IMR-90 (cell line): Measurements from ENCODE around the gene EFCC1. TPM values are rescaled to one million over a fixed set of nuclear protein-coding genes. Genes with fewer than 3 reads are reported as not detected.

Source experiments
- ATAC-seq: fragments of 200-7000 bp; cut with Tn5 transposase; 2 replicates; pipeline ENCODE4 v1.9.1; 2020; ENCODE audit warnings: low read depth, mild to moderate bottlenecking, moderate library complexity
- BruUV-seq: library from RNA; stranded (reverse); fragments of 400-500 nt; replicated peaks from 2 replicates; lab custom pipeline; 2021; lab: Mats Ljungman, UMichigan
- CTCF ChIA-PET: fragments of 300-600 bp; formaldehyde crosslinking; extraction: SDS; loops from one replicate; lab custom pipeline; 2021; ENCODE audit warnings: antibody characterized with exemption; lab: Yijun Ruan, JAX
- POLR2A ChIA-PET: fragments of 300-600 bp; sonication (Branson Sonifier 250); formaldehyde crosslinking; loops from one replicate; lab custom pipeline; 2022; ENCODE audit warnings: antibody characterized with exemption; ENCODE audit not compliant: unreplicated experiment; lab: Charles Lee
- DNase-seq: peaks from one replicate; pipeline ENCODE4 v3.0.0; 2013
- H2AFZ ChIP-seq: replicated peaks from 2 replicates; pipeline ENCODE3; 2013; ENCODE audit warnings: low read length, mild to moderate bottlenecking; ENCODE audit not compliant: poor library complexity
- H2AK5ac ChIP-seq: 2 replicates; pipeline ENCODE4 v1.6.1; 2013; ENCODE audit warnings: low read depth, low read length, inconsistent platforms
- H2AK9ac ChIP-seq: replicated peaks from 2 replicates; pipeline ENCODE3; 2013; ENCODE audit warnings: mild to moderate bottlenecking, low read depth, low read length, moderate library complexity; ENCODE audit not compliant: poor library complexity
- H2BK120ac ChIP-seq: 2 replicates; pipeline ENCODE4 v1.6.1; 2013; ENCODE audit warnings: low read depth, low read length, inconsistent platforms
- H2BK15ac ChIP-seq: 3 replicates; pipeline ENCODE4 v1.6.1; 2013; ENCODE audit warnings: low read depth, low read length, inconsistent platforms
- H2BK20ac ChIP-seq: 2 replicates; pipeline ENCODE4 v1.6.1; 2013; ENCODE audit warnings: low read depth, mild to moderate bottlenecking, inconsistent platforms, low read length, moderate library complexity
- H2BK5ac ChIP-seq: 2 replicates; pipeline ENCODE4 v1.6.1; 2013; ENCODE audit warnings: mild to moderate bottlenecking, low read depth, low read length, inconsistent platforms; ENCODE audit not compliant: poor library complexity, severe bottlenecking
- H3K14ac ChIP-seq: replicated peaks from 2 replicates; pipeline ENCODE4 v1.6.1; 2013; ENCODE audit warnings: low read depth, low read length, inconsistent platforms
- H3K18ac ChIP-seq: 2 replicates; pipeline ENCODE4 v1.6.1; 2013; ENCODE audit warnings: low read depth, low read length, control low read depth
- H3K23ac ChIP-seq: 2 replicates; pipeline ENCODE4 v1.6.1; 2013; ENCODE audit warnings: low read depth, low read length, inconsistent platforms
- H3K27ac ChIP-seq: 2 replicates; pipeline ENCODE4 v1.5.1; 2013; ENCODE audit warnings: mild to moderate bottlenecking, control low read depth, low read length; ENCODE audit not compliant: insufficient read depth
- H3K27me3 ChIP-seq: 2 replicates; pipeline ENCODE4 v1.6.1; 2013; ENCODE audit warnings: low read length; ENCODE audit not compliant: control insufficient read depth, insufficient read depth
- H3K36me3 ChIP-seq: 2 replicates; pipeline ENCODE4 v1.6.1; 2013; ENCODE audit warnings: low read length, mixed read lengths; ENCODE audit not compliant: control insufficient read depth, insufficient read depth
- H3K4ac ChIP-seq: 2 replicates; pipeline ENCODE4 v1.6.1; 2013; ENCODE audit warnings: low read depth, low read length, inconsistent platforms
- H3K4me1 ChIP-seq: 2 replicates; pipeline ENCODE4 v1.6.1; 2013; ENCODE audit warnings: low read length, mixed read lengths; ENCODE audit not compliant: control insufficient read depth, insufficient read depth
- H3K4me2 ChIP-seq: 2 replicates; pipeline ENCODE4 v1.6.1; 2013; ENCODE audit warnings: low read depth, mild to moderate bottlenecking, control low read depth, low read length, moderate library complexity
- H3K4me3 ChIP-seq: 2 replicates; pipeline ENCODE4 v1.5.1; 2013; ENCODE audit warnings: low read depth, mild to moderate bottlenecking, control low read depth, low read length, moderate library complexity; ENCODE audit not compliant: insufficient read depth
- H3K56ac ChIP-seq: 2 replicates; pipeline ENCODE4 v1.6.1; 2013; ENCODE audit warnings: low read length, inconsistent platforms; ENCODE audit not compliant: insufficient read depth; ENCODE audit errors: extremely low read depth
- H3K79me1 ChIP-seq, 2 experiments: 2 replicates each; pipeline ENCODE4 v1.6.1; 2013; ENCODE audit warnings: low read length in 2 of 2, inconsistent platforms in 1 of 2, low read depth in 1 of 2
- H3K9ac ChIP-seq: 2 replicates; pipeline ENCODE4 v1.6.1; 2013; ENCODE audit warnings: low read depth, low read length, control low read depth
- H3K9me1 ChIP-seq: 2 replicates; pipeline ENCODE4 v1.6.1; 2013; ENCODE audit warnings: low read length, inconsistent platforms; ENCODE audit not compliant: insufficient read depth
- H3K9me3 ChIP-seq: 2 replicates; pipeline ENCODE4 v1.6.1; 2013; ENCODE audit warnings: low read length; ENCODE audit not compliant: control insufficient read depth, insufficient read depth
- H4K20me1 ChIP-seq: 2 replicates; pipeline ENCODE4 v1.6.1; 2013; ENCODE audit warnings: low read length, inconsistent platforms; ENCODE audit not compliant: insufficient read depth
- H4K5ac ChIP-seq: 2 replicates; pipeline ENCODE4 v1.6.1; 2013; ENCODE audit warnings: mild to moderate bottlenecking, low read depth, low read length, control low read depth
- H4K8ac ChIP-seq, 2 experiments: 2 replicates each; pipeline ENCODE4 v1.6.1; 2013; ENCODE audit warnings: low read depth in 2 of 2, low read length in 2 of 2, control low read depth in 1 of 2, inconsistent platforms in 1 of 2
- H4K91ac ChIP-seq: 2 replicates; pipeline ENCODE4 v1.6.1; 2013; ENCODE audit warnings: low read depth, low read length, inconsistent platforms; ENCODE audit not compliant: insufficient read depth
- BHLHE40 ChIP-seq: fragments of 150-350 bp; IDR thresholded peaks from 2 replicates; pipeline ENCODE4 v1.6.1; 2016; ENCODE audit warnings: mild to moderate bottlenecking, low read depth, low read length
- CEBPB ChIP-seq: IDR thresholded peaks from 2 replicates; pipeline ENCODE4 v1.6.1; 2012; ENCODE audit warnings: low read depth, low read length, improper control_type of control experiment
- CHD1 ChIP-seq: IDR thresholded peaks from 2 replicates; pipeline ENCODE4 v1.6.1; 2012; ENCODE audit warnings: low read depth, low read length, improper control_type of control experiment
- CTCF ChIP-seq: conservative IDR thresholded peaks from 2 replicates; pipeline ENCODE4 v1.5.1; 2012; ENCODE audit warnings: mild to moderate bottlenecking, low read depth, low read length, improper control_type of control experiment
- ELK1 ChIP-seq: fragments of 150-350 bp; IDR thresholded peaks from 2 replicates; pipeline ENCODE4 v1.6.1; 2016; ENCODE audit warnings: low read depth, mild to moderate bottlenecking, low read length, moderate library complexity, borderline replicate concordance
- FOS ChIP-seq: fragments of 150-350 bp; IDR thresholded peaks from 2 replicates; pipeline ENCODE4 v1.6.1; 2016; ENCODE audit warnings: low read depth, low read length
- MAFK ChIP-seq: IDR thresholded peaks from 2 replicates; pipeline ENCODE4 v1.6.1; 2012; ENCODE audit warnings: low read depth, low read length, improper control_type of control experiment
- MAZ ChIP-seq: IDR thresholded peaks from 2 replicates; pipeline ENCODE4 v1.6.1; 2012; ENCODE audit warnings: low read depth, mild to moderate bottlenecking, low read length, improper control_type of control experiment, moderate library complexity, borderline replicate concordance
- POLR2A ChIP-seq: IDR thresholded peaks from 2 replicates; pipeline ENCODE4 v1.6.1; 2012; ENCODE audit warnings: mild to moderate bottlenecking, low read depth, low read length
- RAD21 ChIP-seq: IDR thresholded peaks from 2 replicates; pipeline ENCODE4 v1.6.1; 2012; ENCODE audit warnings: low read length, improper control_type of control experiment
- RCOR1 ChIP-seq: IDR thresholded peaks from 2 replicates; pipeline ENCODE4 v1.6.1; 2012; ENCODE audit warnings: mild to moderate bottlenecking, low read length, improper control_type of control experiment; ENCODE audit not compliant: insufficient replicate concordance
- RFX5 ChIP-seq: IDR thresholded peaks from 2 replicates; pipeline ENCODE4 v1.8.0; 2012; ENCODE audit warnings: low read depth, mild to moderate bottlenecking, low read length, moderate library complexity
- SMC3 ChIP-seq: fragments of 150-350 bp; IDR thresholded peaks from 2 replicates; pipeline ENCODE4 v1.6.1; 2016; ENCODE audit warnings: low read depth, mild to moderate bottlenecking, antibody characterized with exemption, low read length, moderate library complexity
- USF2 ChIP-seq: fragments of 150-350 bp; IDR thresholded peaks from 2 replicates; pipeline ENCODE4 v1.6.1; 2017; ENCODE audit warnings: mild to moderate bottlenecking, antibody characterized with exemption, low read length, low read depth
- WGBS, 2 experiments: methylation state at CpG; one replicate each; pipeline versions ENCODE4 v1.1.5 to v1.1.7; 2013; ENCODE audit warnings: missing lambda C conversion rate in 2 of 2; ENCODE audit not compliant: insufficient read length in 1 of 2; ENCODE audit errors: extremely low coverage in 2 of 2; 5-methylcytosine and 5-hydroxymethylcytosine counted together
- dilution Hi-C: fragments of 300-500 bp; cut with HindIII; formaldehyde crosslinking; loops from one replicate; pipeline ENCODE4 v1.14.3; 2018; ENCODE audit warnings: low sequenced_read_pairs; ENCODE audit not compliant: unreplicated experiment
- in situ Hi-C: fragments of 300-500 bp; cut with MboI; formaldehyde crosslinking; loops from 3 replicates; pipeline ENCODE4 v1.14.3; 2019; ENCODE audit warnings: low sequenced_read_pairs, inconsistent platforms, mixed read lengths
- intact Hi-C: fragments of 100-400 bp; cut with micrococcal nuclease; formaldehyde crosslinking; loops from 2 replicates; pipeline ENCODE4 v1.10.0; 2022
- polyA plus RNA-seq, 3 experiments: library from polyadenylated mRNA; depleted of rRNA; stranded (reverse); fragments of >200 nt; gene quantifications; 2 replicates each; pipeline ENCODE4 v1.2.3, GENCODE V29; 2012; ENCODE audit warnings: low replicate concordance in 1 of 3
- total RNA-seq: library from RNA; depleted of rRNA; stranded (reverse); fragments of >200 nt; gene quantifications from 2 replicates; pipeline ENCODE4 v1.2.3, GENCODE V29; 2012

The EFCC1 gene
- total and polyA plus RNA-seq, 2 of the 4 experiments (the other 2 are of a cell fraction), result not detected

- BruUV-seq, result no TSS peak
- H3K9ac ChIP-seq, result no peak overlapping the region
- no peak overlapping the region for H4K91ac ChIP-seq
- H3K14ac ChIP-seq, result no peak overlapping the region
- no peak overlapping the region for H2AFZ ChIP-seq
- no peak overlapping the region for H2AK9ac ChIP-seq
- no peaks in the 10 kb centered on the region for H4K20me1 ChIP-seq
- DNase-seq (no peak), ATAC-seq (no peak)
- H2BK20ac ChIP-seq, result no peak overlapping the region
- WGBS, 2 experiments, result 100% methylated on average over 3 of the region's 15 CpGs; no CpG with 5 or more reads in 1 of the 2 experiments
- in situ Hi-C loops, result no loop called here
- H2BK5ac ChIP-seq, result no peak overlapping the region
- ChIA-PET POLR2A (no interaction called here), CTCF (interaction anchor here (0.7 kb wide), 1 partner anchor 17 kb away, joined by 4 read pairs; no protein-coding TSS in a partner anchor)
- no peaks in the 10 kb centered on the region for H3K9me3 ChIP-seq
- no peak overlapping the region for H3K27ac ChIP-seq
- no peak overlapping the region for H4K5ac ChIP-seq
- H2BK120ac ChIP-seq, result no peak overlapping the region
- no peak overlapping the region for H3K4me2 ChIP-seq
- no peak overlapping the region for H3K23ac ChIP-seq
- TF ChIP-seq USF2 (no peak), ELK1 (no peak), FOS (no peak), RFX5 (no peak), RAD21 (no peak), POLR2A (no peak), MAZ (no peak), BHLHE40 (no peak), CHD1 (no peak), MAFK (no peak), RCOR1 (no peak), CTCF (no peak), CEBPB (no peak), SMC3 (no peak)
- H3K9me1 ChIP-seq, result no peaks in the 10 kb centered on the region
- no peaks in the 10 kb centered on the region for H3K36me3 ChIP-seq
- intact Hi-C loops, result no loop called here
- H3K27me3 ChIP-seq, result peaks cover 14% of the 10 kb centered on the region
- peaks cover 3% of the 10 kb centered on the region; the same call in 1 of the 2 replicates for H3K4me1 ChIP-seq
- no peak overlapping the region for H3K4me3 ChIP-seq
- dilution Hi-C loops, result no loop called here
- no peak overlapping the region for H4K8ac ChIP-seq
- H3K79me1 ChIP-seq, result no peaks in the 10 kb centered on the region
- no peak overlapping the region for H3K4ac ChIP-seq
- H2AK5ac ChIP-seq, result no peak overlapping the region
- H3K56ac ChIP-seq, result no peak overlapping the region
- H3K18ac ChIP-seq, result no peak overlapping the region
- H2BK15ac ChIP-seq, result no peak overlapping the region
Observed at GRCh38 chr3:128987302-128988100, 13.6 kb upstream of the EFCC1 start.
